ENCODE results near the gene PLD5. TPM values are rescaled to one million over a fixed set of nuclear protein-coding genes. Genes with fewer than 3 reads are reported as not detected.

PLD5 gene
- total RNA-seq, 1 experiment from 2014 or later = 9.2 TPM

DNA sequence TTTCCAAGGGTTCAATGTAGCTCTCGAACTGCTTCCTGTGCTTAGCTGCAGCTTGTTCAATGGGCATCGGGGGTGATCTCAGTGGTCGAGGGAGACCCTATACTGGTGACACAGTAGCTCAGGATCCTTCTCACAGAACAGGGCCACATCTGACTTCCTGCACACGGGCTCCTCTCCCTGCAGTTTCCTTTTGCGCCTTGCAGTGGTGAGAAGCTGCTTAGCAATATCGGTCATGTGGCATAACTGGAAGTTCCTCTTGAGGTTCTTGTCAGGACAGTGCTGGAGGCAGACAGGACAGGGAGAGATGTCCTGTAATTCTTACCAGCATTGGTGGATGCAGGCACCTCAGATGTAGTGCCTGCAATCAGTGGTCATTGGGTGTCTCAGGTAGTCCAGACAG, 385.1 kb downstream of the PLD5 start:
- Histone ChIP-seq H3K4me1 (ENCODE audit: insufficient read depth, low read length, poor library complexity, severe bottlenecking) (no peaks in the 10 kb centered on the region), H3K27ac (ENCODE audit: low read depth, low read length, poor library complexity, severe bottlenecking) (no peak overlapping the region), H3K36me3 (ENCODE audit: insufficient read depth, low read length, poor library complexity, severe bottlenecking) (no peaks in the 10 kb centered on the region), H3K27me3 (replicated peaks; ENCODE audit: insufficient read depth, low read depth, low read length, poor library complexity) (no peaks in the 10 kb centered on the region), H3K9me3 (ENCODE audit: low read depth, low read length, poor library complexity, severe bottlenecking) (no peaks in the 10 kb centered on the region), H3K4me3 (ENCODE audit: low read depth, low read length, poor library complexity, severe bottlenecking) (no peak overlapping the region)
- ChIA-PET CTCF (no interaction called here), POLR2A (ENCODE audit: low non-redundant PET) (no interaction called here)
- no TSS peak for BruUV-seq (replicated peaks)
- intact Hi-C loops (cut with micrococcal nuclease; ENCODE audit: unreplicated experiment) = no loop called here
- no peak for DNase-seq (ENCODE audit: low spot score)
- TF ChIP-seq EZH2 (IDR thresholded peaks at IDR 0.05; ENCODE audit: borderline replicate concordance, low read depth, low read length, poor library complexity, severe bottlenecking) = no peak
- TF ChIP-seq, protein P1, sequence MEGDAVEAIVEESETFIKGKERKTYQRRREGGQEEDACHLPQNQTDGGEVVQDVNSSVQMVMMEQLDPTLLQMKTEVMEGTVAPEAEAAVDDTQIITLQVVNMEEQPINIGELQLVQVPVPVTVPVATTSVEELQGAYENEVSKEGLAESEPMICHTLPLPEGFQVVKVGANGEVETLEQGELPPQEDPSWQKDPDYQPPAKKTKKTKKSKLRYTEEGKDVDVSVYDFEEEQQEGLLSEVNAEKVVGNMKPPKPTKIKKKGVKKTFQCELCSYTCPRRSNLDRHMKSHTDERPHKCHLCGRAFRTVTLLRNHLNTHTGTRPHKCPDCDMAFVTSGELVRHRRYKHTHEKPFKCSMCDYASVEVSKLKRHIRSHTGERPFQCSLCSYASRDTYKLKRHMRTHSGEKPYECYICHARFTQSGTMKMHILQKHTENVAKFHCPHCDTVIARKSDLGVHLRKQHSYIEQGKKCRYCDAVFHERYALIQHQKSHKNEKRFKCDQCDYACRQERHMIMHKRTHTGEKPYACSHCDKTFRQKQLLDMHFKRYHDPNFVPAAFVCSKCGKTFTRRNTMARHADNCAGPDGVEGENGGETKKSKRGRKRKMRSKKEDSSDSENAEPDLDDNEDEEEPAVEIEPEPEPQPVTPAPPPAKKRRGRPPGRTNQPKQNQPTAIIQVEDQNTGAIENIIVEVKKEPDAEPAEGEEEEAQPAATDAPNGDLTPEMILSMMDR (conservative IDR thresholded peaks at IDR 0.05; ENCODE audit: low read depth, low read length) = no peak

DNA sequence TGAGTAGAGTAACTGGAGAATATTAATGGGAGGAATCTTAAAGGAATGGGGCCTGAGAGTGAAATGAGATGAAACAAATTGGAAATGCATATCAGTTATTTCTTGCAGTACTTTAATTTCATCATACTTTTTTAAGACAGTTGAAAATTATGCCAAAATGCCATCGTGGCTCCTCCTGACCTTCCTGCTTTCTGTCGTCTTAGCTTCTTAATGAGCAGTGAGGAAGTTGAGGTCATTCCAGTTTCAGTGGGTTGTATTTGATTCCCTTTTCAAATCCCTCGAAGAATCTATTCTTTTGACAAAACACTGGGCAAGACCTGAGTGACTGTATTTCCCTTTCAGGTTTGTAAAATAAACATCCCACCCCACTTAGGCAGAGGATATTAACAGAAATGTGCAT, 390.7 kb downstream of the PLD5 start:
- ChIA-PET POLR2A (ENCODE audit: low non-redundant PET) (no interaction called here), CTCF (no interaction called here)
- intact Hi-C loops (cut with micrococcal nuclease; ENCODE audit: unreplicated experiment) = no loop called here

DNA sequence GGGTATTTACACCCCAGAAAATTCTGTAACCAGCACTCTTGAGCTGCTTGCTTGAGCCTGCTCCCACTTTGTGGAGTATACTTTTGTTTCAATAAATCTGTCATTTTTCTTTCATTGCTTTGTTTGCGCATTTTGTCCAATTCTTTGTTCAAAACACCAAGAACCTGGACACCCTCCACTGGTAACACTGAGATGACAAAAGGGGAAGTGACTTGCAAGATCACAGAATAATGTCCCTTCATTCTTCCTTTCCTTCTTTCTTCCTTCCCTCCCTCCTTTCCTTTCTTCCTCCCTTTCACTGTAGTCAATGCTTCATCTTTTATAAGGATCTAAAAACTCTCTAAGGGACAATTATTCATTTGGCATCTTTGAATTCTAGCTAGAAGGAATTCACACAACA, 391.1 kb downstream of the PLD5 start:
- DNase-seq (ENCODE audit: low spot score) = no peak
- POLR2A ChIA-PET (ENCODE audit: low non-redundant PET) = no interaction called here
- Histone ChIP-seq H3K27me3 (replicated peaks; ENCODE audit: insufficient read depth, low read depth, low read length, poor library complexity) (no peaks in the 10 kb centered on the region), H3K4me1 (ENCODE audit: insufficient read depth, low read length, poor library complexity, severe bottlenecking) (no peaks in the 10 kb centered on the region), H3K27ac (ENCODE audit: low read depth, low read length, poor library complexity, severe bottlenecking) (no peak overlapping the region), H3K4me3 (ENCODE audit: low read depth, low read length, poor library complexity, severe bottlenecking) (no peak overlapping the region), H3K36me3 (ENCODE audit: insufficient read depth, low read length, poor library complexity, severe bottlenecking) (no peaks in the 10 kb centered on the region), H3K9me3 (ENCODE audit: low read depth, low read length, poor library complexity, severe bottlenecking) (no peaks in the 10 kb centered on the region)
- intact Hi-C loops (cut with micrococcal nuclease; ENCODE audit: unreplicated experiment) = no loop called here
- no peak for TF ChIP-seq EZH2 (IDR thresholded peaks at IDR 0.05; ENCODE audit: borderline replicate concordance, low read depth, low read length, poor library complexity, severe bottlenecking)
- TF ChIP-seq, protein P1 (conservative IDR thresholded peaks at IDR 0.05; ENCODE audit: low read depth, low read length) = no peak
- BruUV-seq (replicated peaks) = no TSS peak
- CTCF ChIA-PET = no interaction called here

More for the DNA sequence above, 390.7 kb downstream of the PLD5 start:
- H3K27me3 ChIP-seq (replicated peaks; ENCODE audit: insufficient read depth, low read depth, low read length, poor library complexity) = no peaks in the 10 kb centered on the region
- TF ChIP-seq EZH2 (IDR thresholded peaks at IDR 0.05; ENCODE audit: borderline replicate concordance, low read depth, low read length, poor library complexity, severe bottlenecking) = no peak
- TF ChIP-seq, protein P1 (conservative IDR thresholded peaks at IDR 0.05; ENCODE audit: low read depth, low read length) = no peak
- no peak for DNase-seq (ENCODE audit: low spot score)
- H3K27ac ChIP-seq (ENCODE audit: low read depth, low read length, poor library complexity, severe bottlenecking) = no peak overlapping the region
- H3K4me3 ChIP-seq (ENCODE audit: low read depth, low read length, poor library complexity, severe bottlenecking) = no peak overlapping the region
- no peaks in the 10 kb centered on the region for H3K36me3 ChIP-seq (ENCODE audit: insufficient read depth, low read length, poor library complexity, severe bottlenecking)
- H3K4me1 ChIP-seq (ENCODE audit: insufficient read depth, low read length, poor library complexity, severe bottlenecking) = no peaks in the 10 kb centered on the region
- no peaks in the 10 kb centered on the region for H3K9me3 ChIP-seq (ENCODE audit: low read depth, low read length, poor library complexity, severe bottlenecking)
- BruUV-seq (replicated peaks) = no TSS peak
